Embryonic facial prominence (tissue), 1 donor: ENCODE data around the gene METTL15.
"Not testable (repeated sequence)": the region's sequence is repeated elsewhere in the genome, so short reads cannot be mapped to it uniquely, and the experiment has no call there.

Experiments used
- DNase-seq: peaks from one replicate; pipeline ENCODE4 v3.0.0-alpha.2; 2016; ENCODE audit errors: extremely low spot score

The METTL15 gene

DNA sequence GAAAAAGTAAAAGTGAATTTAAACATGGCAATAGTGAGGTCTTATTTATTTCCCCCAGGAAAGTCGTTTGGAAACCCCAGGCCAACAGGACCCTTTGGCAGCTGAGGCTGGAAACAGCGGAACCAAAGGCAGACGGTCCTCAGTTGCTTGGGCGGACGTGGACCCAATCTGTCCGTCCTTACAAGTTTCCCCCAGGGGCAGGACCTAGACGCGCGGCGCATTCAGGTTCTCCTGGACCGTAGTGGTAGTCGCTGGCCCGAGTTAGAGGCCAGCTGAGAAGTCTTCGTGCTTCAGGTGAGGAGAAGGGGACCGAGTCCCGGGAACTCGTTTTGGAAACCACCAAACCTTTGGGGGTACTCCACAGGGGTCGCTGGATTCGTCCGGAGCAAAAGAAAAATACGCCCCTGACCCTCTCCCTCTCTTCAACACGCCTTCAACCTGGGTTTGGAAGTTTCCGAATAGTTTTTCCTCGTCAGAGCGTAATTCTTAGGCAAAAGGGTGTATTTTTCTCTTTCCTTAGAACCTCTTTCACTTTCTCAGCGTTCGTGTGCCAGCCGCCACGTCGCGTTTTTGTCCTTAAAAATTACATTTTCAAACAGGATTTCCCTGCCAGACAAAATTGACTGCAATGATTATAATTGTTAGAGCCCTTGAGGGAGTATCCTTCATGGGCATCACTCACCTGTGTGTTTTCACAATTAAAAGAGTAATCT lies 2.1 kb downstream of the METTL15 start:
- DNase-seq: no peak

DNA sequence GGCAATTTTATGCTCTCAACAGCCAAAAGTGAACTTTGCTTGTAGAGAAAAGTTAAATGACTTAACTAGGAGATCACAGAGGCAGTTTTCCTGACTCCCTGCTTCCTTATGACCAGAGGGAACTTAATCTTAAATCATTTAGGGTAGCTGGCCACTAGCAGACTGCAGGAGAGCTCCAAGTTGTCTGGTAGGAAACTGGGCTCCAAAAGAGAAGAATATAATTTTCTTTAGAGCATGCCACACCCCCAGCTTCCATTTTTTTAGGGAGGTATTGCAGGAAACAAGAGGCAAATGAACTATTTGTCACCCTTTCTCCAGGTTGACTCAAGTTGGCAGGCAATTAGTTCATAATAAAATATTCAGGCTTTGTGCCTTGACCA lies 2.6 kb downstream of the METTL15 start:
- no peak for DNase-seq

DNA sequence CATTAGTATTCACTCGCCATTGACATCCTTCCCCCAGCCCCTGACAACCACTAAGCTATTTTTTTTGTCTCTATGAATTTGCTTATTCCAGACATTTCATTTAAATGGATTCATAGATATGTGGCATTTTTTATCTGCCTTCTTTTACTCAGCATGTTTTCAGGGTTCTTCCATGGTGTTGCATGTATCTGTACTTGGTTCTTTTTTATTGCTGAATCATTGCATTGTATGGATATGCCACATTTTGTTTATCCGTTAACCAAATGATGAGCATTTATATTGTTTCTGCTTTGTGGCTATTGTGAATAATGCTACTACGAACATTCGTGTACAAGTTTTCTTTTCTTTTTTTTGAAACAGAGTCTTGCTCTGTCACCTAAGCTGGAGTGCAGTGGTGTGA lies 5.9 kb downstream of the METTL15 start:
- no peak for DNase-seq

DNA sequence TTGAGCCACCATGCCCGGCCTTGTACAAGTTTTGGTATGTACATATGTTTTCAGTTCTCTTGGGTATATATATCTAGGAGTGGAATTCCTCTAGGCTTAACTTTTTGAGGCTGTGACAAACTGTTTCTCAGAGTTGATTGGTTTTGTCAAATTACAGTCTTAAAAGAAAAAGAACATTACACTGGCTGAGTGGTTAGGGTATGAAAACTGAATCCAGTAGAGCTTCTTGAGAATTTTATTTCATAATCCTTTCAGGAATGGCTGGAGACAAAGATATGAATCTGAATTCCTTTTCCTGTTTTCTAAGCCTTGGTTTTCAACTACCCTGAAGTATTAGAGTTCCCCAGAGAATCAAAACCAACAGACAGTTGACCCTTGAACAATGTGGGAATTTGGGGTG lies 6.5 kb downstream of the METTL15 start:
- DNase-seq: no peak

DNA sequence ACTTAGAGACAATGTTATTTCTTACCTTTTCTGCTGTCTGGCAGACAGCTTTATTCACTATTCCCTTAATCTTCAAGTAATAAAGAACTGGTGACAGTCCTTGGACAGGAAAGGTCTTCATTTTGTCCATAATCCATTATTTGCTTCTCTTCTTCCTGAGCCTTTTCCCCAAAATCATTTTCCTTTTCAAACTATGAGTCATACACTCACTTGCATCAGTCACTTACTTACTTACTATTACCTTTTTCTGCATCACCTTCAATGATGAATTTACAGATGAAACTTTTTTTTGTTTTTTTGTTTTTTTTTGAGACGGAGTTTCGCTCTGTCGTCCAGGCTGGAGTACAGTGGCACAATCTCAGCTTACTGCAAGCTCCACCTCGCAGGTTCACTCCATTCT lies 9.5 kb downstream of the METTL15 start:
- DNase-seq: no peak

DNA sequence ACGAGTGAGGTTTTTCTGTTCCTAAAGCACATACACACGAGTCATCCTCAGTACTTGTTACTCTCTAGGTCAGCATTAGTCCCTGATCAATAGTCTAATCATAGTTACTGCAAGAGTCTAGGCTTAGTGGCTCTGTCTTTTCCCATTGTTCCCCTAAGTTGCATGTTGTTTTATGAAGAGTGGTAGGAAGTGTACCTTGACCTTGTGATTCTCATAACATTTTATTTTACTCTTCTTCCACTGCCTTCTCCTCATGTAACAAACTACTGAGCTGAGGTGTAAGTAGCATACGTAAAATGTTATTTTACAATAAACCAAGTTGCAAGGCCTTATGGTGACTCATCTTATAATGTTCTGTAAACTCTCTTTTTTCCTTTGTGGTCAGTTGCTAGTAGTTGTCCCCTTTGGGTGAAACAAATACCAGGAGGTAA lies 15.0 kb downstream of the METTL15 start:
- DNase-seq: no peak

DNA sequence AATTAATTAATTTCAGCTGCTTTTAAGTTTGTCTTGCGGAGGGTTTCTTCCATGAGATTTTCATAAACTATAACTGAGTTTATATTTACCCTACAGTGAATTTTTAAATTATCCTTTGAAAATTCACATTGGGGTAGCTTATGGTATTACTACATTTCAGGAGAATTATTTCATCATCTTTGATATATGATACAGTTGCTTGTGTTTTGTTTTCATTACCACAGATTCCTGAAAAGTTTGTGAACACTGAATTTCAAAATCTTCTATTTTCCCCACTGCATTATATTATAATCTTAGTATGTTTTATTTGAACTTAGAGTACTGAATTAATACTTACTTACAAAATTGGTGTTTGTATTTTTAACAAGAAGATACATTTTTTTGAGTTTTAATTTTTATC lies 24.4 kb downstream of the METTL15 start:
- DNase-seq: no peak

DNA sequence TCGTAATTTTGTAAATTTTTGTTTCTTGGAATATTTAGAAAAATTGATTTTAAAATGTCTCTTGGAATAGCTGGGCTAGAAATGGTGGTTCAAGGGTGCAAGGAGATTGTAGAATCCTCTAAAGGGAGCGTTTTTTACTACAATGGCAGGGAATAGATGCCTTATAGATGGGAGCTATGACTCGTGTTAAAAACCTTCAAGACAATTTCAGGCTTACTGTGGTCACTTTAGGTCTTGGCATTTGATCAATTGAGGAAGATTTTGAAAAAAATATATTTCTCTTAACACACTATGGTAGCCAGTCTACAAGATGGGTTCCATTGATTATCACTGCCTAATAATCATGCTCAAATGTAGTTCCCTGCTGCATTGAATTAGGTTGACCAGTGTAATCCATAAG lies 25.0 kb downstream of the METTL15 start:
- no peak for DNase-seq

DNA sequence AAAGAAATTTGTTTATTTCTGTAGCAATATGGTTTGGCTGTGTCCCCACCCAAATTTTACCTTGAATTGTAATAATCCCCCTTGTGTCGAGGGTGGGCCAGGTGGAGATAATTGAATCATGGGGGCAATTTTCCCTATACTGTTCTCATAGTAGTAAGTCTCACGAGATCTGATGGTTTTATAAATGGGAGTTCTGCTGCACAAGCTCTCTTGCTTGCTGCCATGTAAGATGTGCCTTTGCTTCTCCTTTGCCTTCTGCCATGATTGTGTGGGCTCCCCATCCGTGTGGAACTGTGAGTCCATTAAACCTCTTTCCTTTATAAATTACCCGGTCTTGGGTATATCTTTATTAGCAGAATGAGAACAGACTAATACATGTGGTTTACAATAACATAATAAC lies 28.0 kb downstream of the METTL15 start:
- not testable (repeated sequence) for DNase-seq

DNA sequence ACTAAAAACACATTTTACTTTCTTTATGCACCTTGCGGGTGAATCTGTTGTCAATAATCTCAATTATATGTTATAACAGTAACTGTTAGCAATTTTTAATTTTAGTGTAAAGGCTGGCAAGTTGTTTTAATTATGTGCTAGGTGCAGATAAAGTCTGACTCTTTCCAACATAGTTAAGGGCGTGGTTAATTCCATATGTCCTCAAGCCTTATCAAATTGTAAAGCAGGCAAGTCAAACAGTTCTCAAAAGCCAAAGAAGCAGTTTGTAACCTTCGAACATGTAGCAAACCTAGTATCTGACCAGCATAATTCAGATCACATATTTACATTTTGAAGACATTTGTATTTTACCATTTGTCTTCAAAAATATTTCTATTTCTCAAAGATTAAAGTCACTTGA lies 29.2 kb downstream of the METTL15 start:
- no peak for DNase-seq

DNA sequence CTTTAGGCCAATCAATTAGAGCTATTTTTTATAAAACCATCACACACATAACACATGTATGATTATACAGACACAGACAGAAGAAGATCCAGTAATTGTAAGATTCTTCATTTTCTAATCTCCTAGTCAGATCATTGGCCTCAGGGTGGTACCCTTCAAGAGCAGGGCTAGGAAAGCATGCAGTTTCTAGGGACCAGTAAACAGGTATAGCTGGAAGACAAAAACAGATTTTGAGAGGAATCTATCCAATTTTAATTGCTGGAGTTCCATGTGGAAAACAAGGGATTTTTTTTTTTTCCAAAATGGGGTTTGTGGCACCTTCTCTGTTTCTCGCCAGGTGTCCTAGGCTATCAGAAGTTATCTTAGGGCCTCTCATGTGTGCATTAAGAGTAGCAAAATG lies 29.6 kb downstream of the METTL15 start:
- DNase-seq: no peak

DNA sequence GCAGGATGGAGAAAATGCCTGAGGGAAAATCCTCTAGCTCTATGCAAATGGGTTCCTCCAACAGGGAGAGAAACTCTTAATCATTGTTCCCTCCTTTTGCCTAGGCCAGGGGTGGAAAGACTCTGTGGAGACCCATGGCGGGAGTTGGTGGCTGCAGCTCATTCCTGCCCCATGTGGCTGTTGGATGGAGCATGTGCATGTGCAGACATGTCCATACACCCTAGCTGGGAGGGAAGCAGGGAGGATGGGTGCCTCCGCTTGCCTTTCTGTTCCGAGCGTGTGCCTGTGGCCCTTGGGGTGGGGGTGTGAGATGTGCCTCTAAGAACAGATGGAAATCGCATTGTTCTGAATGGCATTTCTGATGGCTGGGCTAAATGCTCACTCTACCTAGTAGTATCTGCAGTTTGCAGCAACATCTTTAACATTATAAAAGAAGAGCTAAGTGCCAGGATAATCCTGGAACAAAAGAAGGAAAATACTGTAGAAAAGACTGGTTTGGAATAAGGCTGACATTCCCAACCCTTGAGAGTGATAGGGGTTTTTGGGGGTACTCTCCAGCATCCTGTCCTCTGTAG lies 31.7 kb downstream of the METTL15 start:
- DNase-seq: no peak

DNA sequence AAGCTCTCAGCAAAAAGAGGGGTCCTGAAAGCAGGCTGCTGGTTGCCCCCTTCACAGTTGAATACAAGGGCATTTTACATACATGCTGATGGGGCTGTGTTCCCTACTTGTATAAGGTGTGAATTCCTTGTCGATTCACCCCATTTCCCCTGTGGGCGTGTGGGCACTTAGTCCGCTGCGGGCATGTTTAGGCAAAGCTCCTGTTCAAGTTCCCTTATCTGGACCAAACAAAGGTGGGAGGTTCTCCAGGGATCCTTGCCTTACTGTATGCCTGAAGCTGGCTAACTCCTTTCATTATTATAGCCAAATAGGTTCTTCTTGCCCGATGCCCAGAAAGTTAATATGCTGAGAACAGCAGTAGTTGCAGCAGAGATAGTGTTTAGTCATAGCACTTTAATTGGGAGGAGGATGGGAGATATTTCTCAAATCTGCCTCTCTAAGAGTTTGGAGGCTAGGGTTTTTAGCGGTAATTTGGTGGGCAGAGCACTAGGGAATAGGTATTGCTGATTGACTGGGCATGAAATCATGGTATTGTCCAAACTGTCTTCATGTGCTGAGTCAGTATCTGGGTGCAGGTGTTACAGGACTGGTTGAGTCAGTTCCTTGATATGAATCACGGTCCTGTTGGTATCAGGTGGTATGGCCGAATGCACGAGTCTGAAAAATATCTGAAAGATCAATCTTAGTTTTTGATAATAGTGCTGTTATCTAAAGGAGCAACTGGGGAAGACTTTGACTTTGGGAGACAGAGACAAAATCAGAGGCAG lies 32.7 kb downstream of the METTL15 start:
- no peak for DNase-seq

DNA sequence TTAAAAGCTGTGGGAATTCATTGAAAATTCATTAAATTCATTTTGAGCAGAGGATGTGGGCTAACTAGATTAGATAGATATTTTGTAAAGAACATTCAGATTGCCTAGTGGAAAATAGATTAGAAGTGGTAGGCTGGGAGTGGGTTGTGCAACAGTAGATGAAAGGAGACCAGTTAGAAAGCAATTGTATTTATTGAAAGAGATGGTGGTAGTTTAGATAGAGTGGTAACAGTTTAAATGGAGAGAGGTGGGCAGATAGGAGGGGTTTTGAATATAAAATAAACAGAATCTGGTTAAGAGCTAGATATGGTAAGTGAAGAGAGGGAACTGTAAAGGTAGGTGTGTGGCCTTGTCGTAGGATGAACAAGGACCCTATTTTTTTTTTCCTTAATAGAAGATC lies 34.5 kb downstream of the METTL15 start:
- DNase-seq: no peak

DNA sequence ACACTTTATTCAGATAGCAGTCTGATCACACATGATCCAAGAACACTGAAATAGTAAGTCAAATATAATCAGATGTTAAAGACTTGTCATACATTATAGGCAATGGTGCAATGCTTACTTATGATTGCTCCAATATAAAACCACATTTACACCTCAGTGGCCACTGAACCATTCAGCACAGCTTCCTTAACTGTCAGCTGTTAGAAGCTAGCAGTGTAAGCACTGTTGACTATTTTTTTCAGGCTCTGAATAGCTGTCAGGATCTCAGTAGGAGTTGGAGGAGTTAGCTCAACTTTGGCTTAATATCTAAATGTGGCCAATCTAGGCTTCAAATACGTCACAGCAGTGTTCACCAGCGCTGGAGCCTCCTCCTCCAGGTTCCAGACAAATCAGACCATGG lies 36.6 kb downstream of the METTL15 start:
- no peak for DNase-seq

DNA sequence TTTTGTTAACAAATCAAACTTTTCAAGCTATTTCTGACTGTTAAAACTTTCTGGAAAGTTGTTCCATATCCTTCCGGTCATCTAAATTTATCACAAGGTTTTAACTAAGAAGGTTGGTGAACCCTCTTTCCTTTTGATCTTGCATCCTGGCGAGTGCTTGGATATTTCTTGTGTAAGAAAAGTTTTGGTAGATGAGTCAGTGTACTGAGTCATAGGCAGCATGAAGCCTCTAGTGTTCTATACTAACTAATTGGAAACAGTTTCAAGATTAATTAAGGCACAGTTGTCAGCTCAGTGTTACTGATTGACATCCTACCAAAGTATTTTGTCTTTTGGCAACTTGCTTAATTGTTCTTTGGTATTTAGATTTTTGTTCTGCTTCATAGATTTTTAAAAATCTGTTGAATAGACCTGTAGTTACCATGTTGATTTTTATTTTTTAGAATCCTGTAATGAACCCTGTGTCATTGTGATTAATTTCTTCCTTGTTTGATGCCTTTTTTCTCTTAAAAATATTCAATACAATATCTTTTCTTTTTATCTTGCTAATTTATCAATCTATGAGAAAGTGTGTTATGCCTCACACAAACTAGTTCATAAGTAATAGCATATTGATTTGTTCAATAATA lies 38.0 kb downstream of the METTL15 start:
- no peak for DNase-seq

DNA sequence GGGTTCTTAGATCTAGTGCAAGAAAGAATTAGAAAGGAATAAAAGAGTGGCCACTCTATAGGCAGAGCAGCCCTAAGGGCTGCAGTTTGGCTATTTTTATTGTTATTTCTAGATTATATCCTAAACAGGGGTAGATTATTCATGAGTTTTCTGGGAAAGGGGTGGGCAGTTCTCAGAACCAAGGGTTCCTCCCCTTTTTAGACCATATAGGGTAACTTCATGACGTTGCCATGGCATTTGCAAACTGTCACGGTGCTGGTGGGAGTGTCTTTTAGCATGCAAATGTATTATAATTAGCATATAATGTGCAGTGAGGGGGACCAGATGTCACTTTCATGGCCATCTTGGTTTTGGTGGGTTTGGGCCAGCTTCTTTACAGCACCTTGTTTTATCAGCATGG lies 44.6 kb downstream of the METTL15 start:
- DNase-seq: no peak

DNA sequence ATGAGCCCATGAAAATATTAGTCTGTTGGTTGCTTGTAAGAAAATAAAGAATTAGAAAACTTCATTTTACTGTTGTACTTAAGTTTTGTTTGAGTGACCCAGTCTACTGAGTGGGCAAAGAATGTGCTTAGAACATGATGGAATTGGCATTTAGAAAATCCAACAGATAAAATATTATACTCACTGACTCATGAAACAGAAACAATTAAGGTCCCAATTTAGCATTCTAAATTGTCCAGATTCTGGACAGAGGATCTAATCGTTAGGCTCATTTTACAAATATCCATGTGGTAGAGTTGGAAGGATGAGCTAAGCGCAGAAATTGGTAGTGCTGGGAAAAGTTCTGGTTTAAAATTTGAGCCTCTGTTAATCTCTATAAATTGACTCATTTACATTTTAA lies 45.4 kb downstream of the METTL15 start:
- DNase-seq: no peak

DNA sequence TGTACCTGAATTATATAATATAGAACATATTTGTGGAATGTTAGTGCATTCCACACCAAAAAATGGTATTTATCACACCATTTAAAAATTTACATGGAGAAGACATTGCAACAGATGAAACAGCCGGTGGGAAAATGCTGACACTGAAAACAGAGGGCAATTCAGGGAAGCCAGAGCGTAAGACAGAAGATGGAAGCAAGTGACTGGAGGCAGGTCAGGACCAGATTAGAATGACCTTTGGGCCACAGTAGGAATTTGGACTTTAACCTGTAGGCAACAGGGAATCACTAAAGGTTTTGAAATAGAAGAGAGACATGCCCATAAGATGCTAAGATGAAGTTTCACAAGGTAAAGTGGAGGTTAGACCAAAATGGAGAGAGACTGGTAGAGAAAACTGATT lies 60.5 kb downstream of the METTL15 start:
- no peak for DNase-seq

DNA sequence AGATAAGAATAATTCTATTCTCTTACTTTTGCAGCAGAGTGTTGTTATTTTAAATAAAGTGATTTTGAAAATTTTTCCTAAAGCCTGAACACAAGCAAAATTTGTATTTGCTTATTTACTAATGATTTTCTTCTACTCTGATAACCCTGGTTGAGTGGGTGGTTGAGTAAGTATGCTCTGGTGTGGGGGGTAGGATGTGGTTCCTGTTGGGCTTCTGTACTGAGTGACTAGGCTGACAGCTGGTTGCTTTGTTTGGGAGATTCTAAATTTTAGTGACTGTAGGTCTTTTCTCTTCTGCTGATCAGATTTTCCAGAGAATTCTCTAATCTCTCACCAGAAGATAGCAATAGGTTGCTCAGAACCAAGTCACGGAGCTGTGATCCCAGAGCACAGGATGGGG lies 61.6 kb downstream of the METTL15 start:
- DNase-seq: no peak

DNA sequence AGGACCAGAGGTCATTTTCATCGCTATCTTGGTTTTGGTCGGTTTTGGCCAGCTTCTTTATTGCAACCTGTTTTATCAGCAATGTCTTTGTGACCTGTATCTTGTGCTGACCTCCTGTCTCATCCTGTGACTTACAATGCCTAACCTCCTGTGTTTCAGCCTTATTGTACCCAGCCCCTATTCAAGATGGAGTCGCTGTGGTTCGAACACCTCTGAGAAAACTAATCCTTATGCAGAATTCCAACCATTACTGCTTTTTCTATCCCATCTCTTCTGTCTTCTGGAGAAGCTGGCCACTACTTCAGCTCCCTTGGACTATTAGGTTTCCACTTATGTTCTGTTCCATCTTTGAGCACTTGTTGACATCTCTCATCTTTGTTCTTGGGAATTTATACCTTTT lies 62.6 kb downstream of the METTL15 start:
- no peak for DNase-seq

DNA sequence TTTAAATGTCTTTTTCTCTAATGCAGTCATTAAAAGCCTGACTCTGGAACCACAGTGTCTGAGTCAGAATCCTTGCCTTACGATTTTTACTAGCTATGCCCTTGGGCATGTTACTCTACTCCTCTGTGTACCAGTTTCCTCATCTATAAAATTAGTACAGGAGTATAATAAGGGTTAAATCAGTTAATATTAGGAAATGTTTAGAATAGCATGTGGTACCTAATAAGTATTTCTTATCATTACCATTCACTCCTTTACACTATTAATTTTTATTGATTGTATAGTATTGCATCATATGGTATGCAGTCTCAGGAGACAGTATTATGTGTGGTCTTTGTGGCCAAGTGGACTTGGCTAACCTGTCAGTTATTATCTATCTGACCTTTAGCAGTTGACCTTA lies 68.2 kb downstream of the METTL15 start:
- no peak for DNase-seq

DNA sequence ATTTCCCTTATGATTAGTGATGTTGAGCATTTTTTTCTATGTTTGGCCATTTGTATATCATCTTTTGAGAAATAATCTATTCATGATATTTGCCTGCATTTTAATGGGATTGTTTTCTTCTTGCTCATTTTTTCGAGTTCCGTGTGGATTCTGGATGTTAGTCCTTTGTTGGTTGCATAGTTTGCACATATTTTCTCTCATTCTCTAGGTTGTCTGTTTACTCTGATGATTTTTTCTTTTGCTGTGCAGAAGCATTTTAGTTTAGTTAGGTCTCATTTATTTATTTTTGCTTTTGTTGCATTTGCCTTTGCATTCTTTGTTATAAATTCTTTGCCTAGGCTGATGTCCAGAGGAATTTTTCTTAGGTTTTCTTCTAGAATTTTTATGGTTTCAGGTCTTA lies 87.3 kb downstream of the METTL15 start:
- no peak for DNase-seq
